Calu3 (cell line): ENCODE data around the gene EIF5AL1. TPM values are rescaled to one million over a fixed set of nuclear protein-coding genes. Genes with fewer than 3 reads are reported as not detected.

Experiments
- BruUV-seq: library from RNA; stranded (reverse); fragments of 400-500 nt; replicated peaks from 2 replicates; lab custom pipeline; 2021; lab: Mats Ljungman, UMichigan
- CTCF ChIA-PET: fragments of 300-600 bp; sonication (Branson Sonifier 250); formaldehyde crosslinking; loops from one replicate; lab custom pipeline; 2022; ENCODE audit warnings: antibody characterized with exemption; lab: Charles Lee
- DNase-seq: peaks from one replicate; pipeline ENCODE4 v3.0.0; 2022
- H3K27ac Mint-ChIP-seq: one replicate; pipeline ENCODE4 v1.8.0; 2022; ENCODE audit warnings: mixed read lengths; ENCODE audit not compliant: unreplicated experiment
- H3K27me3 Mint-ChIP-seq: one replicate; pipeline ENCODE4 v1.8.0; 2022; ENCODE audit warnings: mixed read lengths; ENCODE audit not compliant: unreplicated experiment
- H3K36me3 Mint-ChIP-seq: one replicate; pipeline ENCODE4 v1.8.0; 2022; ENCODE audit warnings: mild to moderate bottlenecking, moderate library complexity, mixed read lengths; ENCODE audit not compliant: insufficient read depth, unreplicated experiment
- H3K4me1 Mint-ChIP-seq: one replicate; pipeline ENCODE4 v1.8.0; 2022; ENCODE audit warnings: mild to moderate bottlenecking, low read depth, mixed read lengths; ENCODE audit not compliant: unreplicated experiment
- H3K4me3 Mint-ChIP-seq: one replicate; pipeline ENCODE4 v1.8.0; 2022; ENCODE audit warnings: mild to moderate bottlenecking, low read depth, moderate library complexity, mixed read lengths; ENCODE audit not compliant: unreplicated experiment
- H3K9me3 Mint-ChIP-seq: one replicate; pipeline ENCODE4 v1.8.0; 2022; ENCODE audit warnings: low read depth, mixed read lengths; ENCODE audit not compliant: unreplicated experiment
- CTCF ChIP-seq: fragments of 200-600 bp; IDR thresholded peaks from one replicate; pipeline ENCODE4 v1.8.0; 2022; ENCODE audit warnings: antibody characterized with exemption; ENCODE audit not compliant: unreplicated experiment
- intact Hi-C: fragments of 100-400 bp; cut with micrococcal nuclease; formaldehyde crosslinking; loops from one replicate; pipeline ENCODE4 v1.10.0; 2022; ENCODE audit not compliant: unreplicated experiment
- total RNA-seq: library from RNA; stranded (reverse); gene quantifications from 2 replicates; pipeline ENCODE4 v1.2.3, GENCODE V29; 2022

Gene EIF5AL1
- total RNA-seq, 1 experiment from 2014 or later: 0.19 TPM

GRCh38 chr10:79476645-79477044, 35.7 kb upstream of the EIF5AL1 start:
- Mint-ChIP-seq H3K36me3 (no peaks in the 10 kb centered on the region), H3K4me1 (no peaks in the 10 kb centered on the region), H3K9me3 (no peaks in the 10 kb centered on the region), H3K4me3 (no peak overlapping the region), H3K27me3 (peaks cover 65% of the 10 kb centered on the region), H3K27ac (no peak overlapping the region)
- TF ChIP-seq CTCF: no peak
- CTCF ChIA-PET: no interaction called here
- no TSS peak for BruUV-seq
- DNase-seq: no peak
- intact Hi-C loops: no loop called here

GRCh38 chr10:79477456-79477855, 34.9 kb upstream of the EIF5AL1 start:
- no peak for DNase-seq
- intact Hi-C loops: no loop called here
- H3K27ac Mint-ChIP-seq: no peak overlapping the region
- TF ChIP-seq CTCF: no peak
- H3K4me3 Mint-ChIP-seq: no peak overlapping the region
- H3K4me1 Mint-ChIP-seq: no peaks in the 10 kb centered on the region
- no peaks in the 10 kb centered on the region for H3K36me3 Mint-ChIP-seq
- H3K9me3 Mint-ChIP-seq: no peaks in the 10 kb centered on the region
- CTCF ChIA-PET: interaction anchor here (0.6 to 1.4 kb wide), 3 partner anchors 10 to 249 kb away, joined by 4 to 11 read pairs (median 4); no protein-coding TSS in a partner anchor
- peaks cover 57% of the 10 kb centered on the region for H3K27me3 Mint-ChIP-seq
- no TSS peak for BruUV-seq

- CTCF ChIA-PET: no interaction called here
- Mint-ChIP-seq H3K4me1 (no peaks in the 10 kb centered on the region), H3K4me3 (no peak overlapping the region), H3K27ac (no peak overlapping the region), H3K36me3 (no peaks in the 10 kb centered on the region), H3K27me3 (peaks cover 38% of the 10 kb centered on the region), H3K9me3 (no peaks in the 10 kb centered on the region)
- no TSS peak for BruUV-seq
- intact Hi-C loops: no loop called here
- TF ChIP-seq CTCF: no peak
- DNase-seq: no peak
Observed at GRCh38 chr10:79479283-79479909, 32.9 kb upstream of the EIF5AL1 start.

GRCh38 chr10:79482304-79482703, 30.0 kb upstream of the EIF5AL1 start:
- peaks cover 18% of the 10 kb centered on the region for H3K27me3 Mint-ChIP-seq
- H3K9me3 Mint-ChIP-seq: no peaks in the 10 kb centered on the region
- BruUV-seq: no TSS peak
- no peak for DNase-seq
- no peak overlapping the region for H3K4me3 Mint-ChIP-seq
- CTCF ChIA-PET: interaction anchor here (2.0 kb wide), 1 partner anchor 108 kb away, joined by 5 read pairs; no protein-coding TSS in a partner anchor
- no peak for TF ChIP-seq CTCF
- H3K27ac Mint-ChIP-seq: no peak overlapping the region
- intact Hi-C loops: no loop called here
- no peaks in the 10 kb centered on the region for H3K36me3 Mint-ChIP-seq
- H3K4me1 Mint-ChIP-seq: no peaks in the 10 kb centered on the region
